ENCODE measurements around the gene PRKD1.

DNA sequence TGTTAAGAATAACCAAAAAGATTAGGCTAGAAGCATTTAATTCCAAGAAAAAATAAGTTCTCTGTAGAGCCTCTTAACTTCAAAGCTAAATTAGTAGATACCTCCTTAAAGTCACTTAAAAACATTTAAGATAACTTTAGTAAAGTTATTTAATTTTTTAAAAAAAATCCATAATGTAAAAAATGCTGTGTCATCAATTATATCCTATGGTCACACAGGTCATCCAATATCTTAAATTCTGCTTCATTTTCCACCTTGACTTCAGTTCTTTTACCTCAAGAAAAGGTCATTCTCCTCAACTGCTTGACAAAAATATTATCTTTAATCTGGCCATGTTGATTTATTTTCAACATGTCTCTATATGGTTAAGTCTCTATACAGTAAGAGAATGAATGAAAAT, 274.3 kb downstream of the PRKD1 start:
- TF ChIP-seq CTCF (IDR thresholded peaks at IDR 0.05), result no peak
- no peak for TF ChIP-seq POLR2A (IDR thresholded peaks at IDR 0.05)
